SK-N-SH (cell line): ENCODE results near the gene ARAP2. TPM values are rescaled to one million over a fixed set of nuclear protein-coding genes. Genes with fewer than 3 reads are reported as not detected.

Experiments
- CTCF ChIA-PET: fragments of 300-600, 350-600 bp; formaldehyde crosslinking; extraction: SDS; loops from one replicate; lab custom pipeline; 2021; lab: Yijun Ruan, JAX
- POLR2A ChIA-PET: fragments of 350-600 bp; sonication (Branson Sonifier 250); formaldehyde crosslinking; extraction: SDS; loops from one replicate; lab custom pipeline; 2020; ENCODE audit warnings: antibody characterized with exemption, inconsistent platforms; lab: Yijun Ruan, JAX
- DNase-seq: peaks from one replicate; pipeline ENCODE4 v3.0.0; 2012
- H2AFZ ChIP-seq: fragments of 200-600 bp; sonication (generic); 2 replicates; pipeline ENCODE4 v1.8.1; 2016; ENCODE audit warnings: antibody characterized with exemption, mild to moderate bottlenecking, low read depth
- H3F3A ChIP-seq: fragments of 200-600 bp; sonication (generic); replicated peaks from 2 replicates; pipeline ENCODE3; 2016; ENCODE audit warnings: antibody characterized with exemption, mild to moderate bottlenecking; ENCODE audit not compliant: insufficient read depth
- H3K27ac ChIP-seq, 2 experiments: fragments of 200-500 bp in 1 of 2; fragments of 200-600 bp in 1 of 2; sonication (Bioruptor generic) in 1 of 2; sonication (generic), shearing (Covaris generic) in 1 of 2; 2 replicates each; pipeline versions ENCODE4 v1.5.1 to v1.6.1; 2014 to 2016; ENCODE audit warnings: low read depth in 2 of 2, inconsistent platforms in 1 of 2, low read length in 1 of 2, mild to moderate bottlenecking in 1 of 2, mixed read lengths in 1 of 2
- H3K27me3 ChIP-seq: fragments of 200-600 bp; sonication (generic), shearing (Covaris generic); 2 replicates; pipeline ENCODE4 v1.6.1; 2016; ENCODE audit warnings: mixed run types; ENCODE audit not compliant: insufficient read depth
- H3K36me3 ChIP-seq, 2 experiments: fragments of 200-500 bp in 1 of 2; fragments of 200-600 bp in 1 of 2; sonication (Bioruptor generic) in 1 of 2; sonication (generic) in 1 of 2; replicated peaks in 1 of 2; 2 replicates each; pipeline versions ENCODE3 to v1.5.1; 2014 to 2016; ENCODE audit warnings: low read length in 1 of 2, mild to moderate bottlenecking in 1 of 2; ENCODE audit not compliant: insufficient read depth in 2 of 2, control insufficient read depth in 1 of 2
- H3K4me1 ChIP-seq, 2 experiments: fragments of 200-500 bp in 1 of 2; fragments of 200-600 bp in 1 of 2; sonication (Bioruptor generic) in 1 of 2; sonication (generic), shearing (Covaris generic) in 1 of 2; 2 replicates each; pipeline versions ENCODE4 v1.5.1 to v1.6.1; 2014 to 2016; ENCODE audit warnings: low read depth in 1 of 2, low read length in 1 of 2, mixed run types in 1 of 2; ENCODE audit not compliant: insufficient read depth in 2 of 2, control insufficient read depth in 1 of 2
- H3K4me2 ChIP-seq: fragments of 200-600 bp; sonication (generic), shearing (Covaris generic); 2 replicates; pipeline ENCODE4 v1.6.1; 2017; ENCODE audit warnings: mixed run types
- H3K4me3 ChIP-seq, 2 experiments: fragments of 200-500 bp in 1 of 2; fragments of 200-600 bp in 1 of 2; sonication (Bioruptor generic) in 1 of 2; sonication (generic), shearing (Covaris generic) in 1 of 2; 2 replicates each; pipeline versions ENCODE4 v1.5.1 to v1.8.1; 2014 to 2016; ENCODE audit warnings: low read depth in 2 of 2, inconsistent platforms in 1 of 2, low read length in 1 of 2, mild to moderate bottlenecking in 1 of 2, mixed read lengths in 1 of 2, moderate library complexity in 1 of 2
- H3K79me2 ChIP-seq: fragments of 200-600 bp; sonication (generic); 2 replicates; pipeline ENCODE4 v1.8.1; 2017; ENCODE audit warnings: mild to moderate bottlenecking; ENCODE audit not compliant: insufficient read depth
- H3K9ac ChIP-seq: fragments of 200-600 bp; sonication (generic); 2 replicates; pipeline ENCODE4 v1.6.1; 2017; ENCODE audit warnings: mixed run types
- H3K9me2 ChIP-seq: fragments of 200-600 bp; sonication (generic); 2 replicates; pipeline ENCODE4 v1.6.1; 2017; ENCODE audit warnings: mixed run types
- H3K9me3 ChIP-seq: fragments of 200-600 bp; sonication (generic); 2 replicates; pipeline ENCODE4 v1.6.1; 2017; ENCODE audit warnings: mixed run types, mild to moderate bottlenecking, moderate library complexity
- H4K20me1 ChIP-seq: fragments of 200-600 bp; sonication (generic); 2 replicates; pipeline ENCODE4 v1.6.1; 2017; ENCODE audit warnings: mild to moderate bottlenecking, mixed run types; ENCODE audit not compliant: insufficient read depth
- CHD2 ChIP-seq: fragments of 150-350 bp; IDR thresholded peaks from 2 replicates; pipeline ENCODE4 v1.6.1; 2018; ENCODE audit warnings: low read length; ENCODE audit not compliant: partially characterized antibody
- FOSL2 ChIP-seq: IDR thresholded peaks from 2 replicates; pipeline ENCODE4 v1.4.0; 2012; ENCODE audit warnings: low read depth, mild to moderate bottlenecking, moderate library complexity, borderline replicate concordance
- FOXJ3 ChIP-seq: sonication (generic); formaldehyde crosslinking; IDR thresholded peaks from 2 replicates; pipeline ENCODE4 v1.5.1; 2020; ENCODE audit warnings: mild to moderate bottlenecking, missing genetic modification reagents
- GABPA ChIP-seq: IDR thresholded peaks from 2 replicates; pipeline ENCODE4 v1.4.0; 2012; ENCODE audit warnings: low read depth, mild to moderate bottlenecking
- GATA2 ChIP-seq: sonication (generic); formaldehyde crosslinking; IDR thresholded peaks from 2 replicates; pipeline ENCODE4 v1.5.0; 2020; ENCODE audit warnings: mild to moderate bottlenecking, missing genetic modification reagents
- MAX ChIP-seq: IDR thresholded peaks from 2 replicates; pipeline ENCODE4 v1.4.0; 2012; ENCODE audit warnings: low read depth
- MEF2A ChIP-seq: IDR thresholded peaks from 2 replicates; pipeline ENCODE4 v1.4.0; 2012; ENCODE audit warnings: low read depth, borderline replicate concordance
- MXI1 ChIP-seq: IDR thresholded peaks from 2 replicates; pipeline ENCODE4 v1.6.1; 2012; ENCODE audit warnings: mild to moderate bottlenecking, low read depth, low read length, improper control_type of control experiment
- NFIC ChIP-seq: IDR thresholded peaks from 2 replicates; pipeline ENCODE4 v1.4.0; 2012; ENCODE audit warnings: borderline replicate concordance
- RAD21 ChIP-seq: IDR thresholded peaks from 2 replicates; pipeline ENCODE4 v1.6.1; 2012; ENCODE audit warnings: mild to moderate bottlenecking, low read length
- RCOR1 ChIP-seq: fragments of 150-350 bp; IDR thresholded peaks from 2 replicates; pipeline ENCODE4 v1.6.1; 2017; ENCODE audit warnings: antibody characterized with exemption, low read length
- RFX5 ChIP-seq: IDR thresholded peaks from 2 replicates; pipeline ENCODE4 v1.6.1; 2012; ENCODE audit warnings: mild to moderate bottlenecking, improper control_type of control experiment, low read length
- RXRA ChIP-seq: IDR thresholded peaks from 2 replicates; pipeline ENCODE4 v1.4.0; 2012; ENCODE audit warnings: low read depth, mild to moderate bottlenecking, borderline replicate concordance
- SMC3 ChIP-seq: IDR thresholded peaks from 2 replicates; pipeline ENCODE4 v1.6.1; 2012; ENCODE audit warnings: low read depth, low read length, improper control_type of control experiment
- TCF12 ChIP-seq: IDR thresholded peaks from 2 replicates; pipeline ENCODE4 v1.4.0; 2012
- TEAD4 ChIP-seq: IDR thresholded peaks from 2 replicates; pipeline ENCODE4 v1.4.0; 2012; ENCODE audit warnings: mild to moderate bottlenecking, borderline replicate concordance; ENCODE audit not compliant: insufficient read depth
- YY1 ChIP-seq: IDR thresholded peaks from 2 replicates; pipeline ENCODE4 v1.4.0; 2012; ENCODE audit warnings: low read depth, mild to moderate bottlenecking
- WGBS: methylation state at CpG from one replicate; pipeline ENCODE4 v1.1.6; 2017; ENCODE audit warnings: low lambda C conversion rate; 5-methylcytosine and 5-hydroxymethylcytosine counted together
- polyA plus RNA-seq, 3 experiments: library from polyadenylated mRNA; depleted of rRNA; stranded (reverse); fragments of >200 nt; gene quantifications; 2 replicates each; pipeline ENCODE4 v1.2.3, GENCODE V29; 2012
- TF ChIP-seq, protein P1 (sequence below): IDR thresholded peaks from 2 replicates; pipeline ENCODE4 v1.4.0; 2012; ENCODE audit warnings: low read depth, borderline replicate concordance
- TF ChIP-seq, protein P2 (sequence below): fragments of 200-600 bp; sonication (generic); IDR thresholded peaks from 2 replicates; pipeline ENCODE4 v1.6.1; 2017; ENCODE audit warnings: antibody characterized with exemption, mild to moderate bottlenecking, moderate library complexity

Gene ARAP2
- polyA plus RNA-seq, 1 of the 3 experiments (the other 2 are of a cell fraction) = not detected

DNA sequence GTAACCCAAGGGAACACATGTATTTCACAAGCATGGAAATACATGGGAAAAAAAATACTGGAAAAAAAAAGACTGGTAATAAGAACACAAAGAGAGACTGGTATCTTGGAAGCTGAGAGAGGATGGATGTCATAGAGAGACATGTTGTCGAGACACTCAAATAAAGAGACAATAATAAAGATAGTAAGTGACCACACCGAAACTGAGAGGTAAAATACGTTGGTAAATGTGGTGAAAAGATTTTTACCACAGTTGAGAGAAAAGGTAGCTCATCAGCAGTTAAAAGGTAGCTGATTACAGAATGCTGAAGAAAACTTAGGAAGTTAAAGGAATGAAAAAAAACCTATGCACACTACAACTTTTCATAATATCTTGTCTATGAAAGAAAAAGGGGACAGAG lies 81.1 kb downstream of the ARAP2 start:
- Histone ChIP-seq H3K4me1 (no peaks in the 10 kb centered on the region), H3K9ac (no peak overlapping the region), H3K4me3 (no peak overlapping the region), H3K27ac (no peak overlapping the region), H4K20me1 (no peaks in the 10 kb centered on the region), H3K36me3 (no peaks in the 10 kb centered on the region), H3K79me2 (no peaks in the 10 kb centered on the region)
- DNase-seq = no peak
- POLR2A ChIA-PET = no interaction called here
- CTCF ChIA-PET = no interaction called here
- TF ChIP-seq GABPA (no peak), GATA2 (CRISPR knock-in tag) (no peak), MXI1 (no peak), YY1 (no peak), RXRA (no peak), CHD2 (no peak), MEF2A (no peak), RFX5 (no peak), SMC3 (no peak), TEAD4 (no peak), NFIC (no peak), TCF12 (no peak), RCOR1 (no peak), RAD21 (no peak), FOSL2 (no peak), FOXJ3 (CRISPR knock-in tag) (no peak), MAX (no peak)
- TF ChIP-seq, protein P1, sequence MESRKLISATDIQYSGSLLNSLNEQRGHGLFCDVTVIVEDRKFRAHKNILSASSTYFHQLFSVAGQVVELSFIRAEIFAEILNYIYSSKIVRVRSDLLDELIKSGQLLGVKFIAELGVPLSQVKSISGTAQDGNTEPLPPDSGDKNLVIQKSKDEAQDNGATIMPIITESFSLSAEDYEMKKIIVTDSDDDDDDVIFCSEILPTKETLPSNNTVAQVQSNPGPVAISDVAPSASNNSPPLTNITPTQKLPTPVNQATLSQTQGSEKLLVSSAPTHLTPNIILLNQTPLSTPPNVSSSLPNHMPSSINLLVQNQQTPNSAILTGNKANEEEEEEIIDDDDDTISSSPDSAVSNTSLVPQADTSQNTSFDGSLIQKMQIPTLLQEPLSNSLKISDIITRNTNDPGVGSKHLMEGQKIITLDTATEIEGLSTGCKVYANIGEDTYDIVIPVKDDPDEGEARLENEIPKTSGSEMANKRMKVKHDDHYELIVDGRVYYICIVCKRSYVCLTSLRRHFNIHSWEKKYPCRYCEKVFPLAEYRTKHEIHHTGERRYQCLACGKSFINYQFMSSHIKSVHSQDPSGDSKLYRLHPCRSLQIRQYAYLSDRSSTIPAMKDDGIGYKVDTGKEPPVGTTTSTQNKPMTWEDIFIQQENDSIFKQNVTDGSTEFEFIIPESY = no peak
- TF ChIP-seq, protein P2, sequence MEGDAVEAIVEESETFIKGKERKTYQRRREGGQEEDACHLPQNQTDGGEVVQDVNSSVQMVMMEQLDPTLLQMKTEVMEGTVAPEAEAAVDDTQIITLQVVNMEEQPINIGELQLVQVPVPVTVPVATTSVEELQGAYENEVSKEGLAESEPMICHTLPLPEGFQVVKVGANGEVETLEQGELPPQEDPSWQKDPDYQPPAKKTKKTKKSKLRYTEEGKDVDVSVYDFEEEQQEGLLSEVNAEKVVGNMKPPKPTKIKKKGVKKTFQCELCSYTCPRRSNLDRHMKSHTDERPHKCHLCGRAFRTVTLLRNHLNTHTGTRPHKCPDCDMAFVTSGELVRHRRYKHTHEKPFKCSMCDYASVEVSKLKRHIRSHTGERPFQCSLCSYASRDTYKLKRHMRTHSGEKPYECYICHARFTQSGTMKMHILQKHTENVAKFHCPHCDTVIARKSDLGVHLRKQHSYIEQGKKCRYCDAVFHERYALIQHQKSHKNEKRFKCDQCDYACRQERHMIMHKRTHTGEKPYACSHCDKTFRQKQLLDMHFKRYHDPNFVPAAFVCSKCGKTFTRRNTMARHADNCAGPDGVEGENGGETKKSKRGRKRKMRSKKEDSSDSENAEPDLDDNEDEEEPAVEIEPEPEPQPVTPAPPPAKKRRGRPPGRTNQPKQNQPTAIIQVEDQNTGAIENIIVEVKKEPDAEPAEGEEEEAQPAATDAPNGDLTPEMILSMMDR = no peak
- TF ChIP-seq, all 33 proteins: peak for 0
- Histone ChIP-seq H3K9me2 (no peaks in the 10 kb centered on the region; the same call in 1 of the 2 replicates), H2AFZ (no peak overlapping the region), H3K9me3 (no peaks in the 10 kb centered on the region), H3K4me2 (no peak overlapping the region), H3K27me3 (no peaks in the 10 kb centered on the region; the same call in 1 of the 2 replicates), H3F3A (no peaks in the 10 kb centered on the region)
- 1% methylated on average over 3 of the region's 3 CpGs for WGBS
